Urothelium cell line (cell line): ENCODE data around the gene DIPK1B.

Experiments
- DNase-seq: peaks from one replicate; pipeline ENCODE4 v3.0.0; 2011; ENCODE audit warnings: low spot score, mixed read lengths
- FAIRE-seq: peaks from 2 replicates; lab custom pipeline; 2011; peaks lifted over from hg19 to GRCh38; lab: Jason Lieb, UNC

The DIPK1B gene

GRCh38 chr9:136718345-136719194 is 6.2 kb downstream of the DIPK1B start:
- DNase-seq (no peak), FAIRE-seq (no peak)

DNA sequence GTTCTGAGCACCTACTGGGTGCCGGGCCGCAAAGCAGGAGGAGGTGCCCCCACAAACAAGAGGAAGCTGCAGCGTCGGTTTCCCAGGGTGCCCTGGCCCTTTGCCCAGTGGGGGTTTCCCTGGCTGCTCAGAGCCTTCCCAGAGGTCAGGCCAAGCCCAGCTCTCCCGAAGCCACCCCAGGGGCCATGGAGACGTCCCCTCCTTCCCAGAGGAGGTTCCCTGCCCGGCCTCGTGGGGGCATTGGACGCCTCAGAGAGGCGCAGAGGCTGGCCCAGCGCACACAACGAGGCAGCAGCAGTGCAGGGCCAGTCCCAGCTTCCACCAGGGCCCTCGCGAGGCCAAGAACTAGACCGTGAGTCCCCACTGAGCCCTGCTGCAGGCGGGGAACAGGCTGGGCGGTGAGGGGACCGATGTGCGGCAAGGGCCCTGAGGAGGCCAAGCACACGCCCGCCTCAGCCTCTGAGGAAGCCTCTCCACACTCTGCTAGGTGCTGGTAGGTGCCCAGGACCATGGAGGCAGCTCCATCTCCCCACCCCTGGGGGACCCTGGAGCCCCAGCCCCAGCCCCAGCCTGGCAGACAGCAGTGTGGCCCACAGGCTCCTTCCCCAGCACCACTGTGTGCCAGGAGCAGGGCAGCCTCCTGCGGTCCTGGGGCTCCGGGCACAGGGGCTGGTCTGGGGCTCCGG is 7.0 kb downstream of the DIPK1B start:
- DNase-seq = no peak
- FAIRE-seq = no peak

GRCh38 chr9:136720251-136720897 is 8.0 kb downstream of the DIPK1B start:
- DNase-seq = no peak
- FAIRE-seq = no peak

DNA sequence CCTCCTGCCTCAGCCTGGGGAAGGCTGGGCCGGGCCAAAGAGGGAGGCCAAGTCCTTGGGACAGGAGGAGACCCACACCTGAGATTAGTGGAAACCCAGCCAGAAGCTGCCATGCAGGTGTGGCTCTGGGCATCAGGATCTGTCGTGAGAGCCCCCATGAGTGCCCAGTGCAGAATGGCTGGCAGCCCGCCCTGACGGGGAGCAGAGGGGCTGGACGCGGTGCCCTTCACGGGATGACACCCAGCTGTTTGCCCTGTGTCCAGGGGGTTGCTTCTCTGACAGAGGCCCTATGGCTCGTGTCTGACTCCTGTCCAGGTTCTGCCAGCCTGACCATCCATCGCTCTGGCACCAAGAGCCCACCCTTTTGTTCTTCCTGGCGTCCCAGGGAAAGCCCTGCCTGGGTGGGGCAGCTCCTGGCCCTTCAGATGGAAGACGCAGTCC is 8.5 kb downstream of the DIPK1B start:
- FAIRE-seq (no peak), DNase-seq (no peak)

GRCh38 chr9:136721339-136722092 is 9.1 kb downstream of the DIPK1B start:
- FAIRE-seq = no peak
- DNase-seq = no peak

GRCh38 chr9:136722093-136722968 is 10.0 kb downstream of the DIPK1B start:
- DNase-seq (no peak), FAIRE-seq (no peak)

DNA sequence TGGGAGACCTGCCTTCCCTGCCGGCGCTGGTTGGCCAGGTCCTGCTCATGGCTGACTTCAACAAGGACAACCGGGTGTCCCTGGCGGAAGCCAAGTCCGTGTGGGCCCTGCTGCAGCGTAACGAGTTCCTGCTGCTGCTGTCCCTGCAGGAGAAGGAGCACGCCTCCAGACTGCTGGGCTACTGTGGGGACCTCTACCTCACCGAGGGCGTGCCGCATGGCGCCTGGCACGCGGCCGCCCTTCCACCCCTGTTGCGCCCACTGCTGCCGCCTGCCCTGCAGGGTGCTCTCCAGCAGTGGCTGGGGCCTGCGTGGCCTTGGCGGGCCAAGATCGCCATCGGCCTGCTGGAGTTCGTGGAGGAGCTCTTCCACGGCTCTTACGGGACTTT is 10.6 kb downstream of the DIPK1B start:
- no peak for DNase-seq
- no peak for FAIRE-seq

DNA sequence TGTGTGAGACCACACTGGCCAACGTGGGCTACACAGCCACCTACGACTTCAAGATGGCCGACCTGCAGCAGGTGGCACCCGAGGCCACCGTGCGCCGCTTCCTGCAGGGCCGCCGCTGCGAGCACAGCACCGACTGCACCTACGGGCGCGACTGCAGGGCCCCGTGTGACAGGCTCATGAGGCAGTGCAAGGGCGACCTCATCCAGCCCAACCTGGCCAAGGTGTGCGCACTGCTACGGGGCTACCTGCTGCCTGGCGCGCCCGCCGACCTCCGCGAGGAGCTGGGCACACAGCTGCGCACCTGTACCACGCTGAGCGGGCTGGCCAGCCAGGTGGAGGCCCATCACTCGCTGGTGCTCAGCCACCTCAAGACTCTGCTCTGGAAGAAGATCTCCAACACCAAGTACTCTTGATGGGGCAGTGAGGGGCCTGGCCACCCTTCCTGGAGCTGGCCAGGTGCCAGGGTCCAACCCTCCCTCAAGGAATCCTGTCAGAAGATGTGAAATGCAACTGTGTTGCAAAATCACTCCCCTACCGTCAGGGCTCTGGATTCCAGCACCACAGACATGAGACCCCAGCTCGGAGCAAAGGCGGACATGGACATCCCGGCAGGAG is 11.1 kb downstream of the DIPK1B start:
- DNase-seq (no peak), FAIRE-seq (no peak)

DNA sequence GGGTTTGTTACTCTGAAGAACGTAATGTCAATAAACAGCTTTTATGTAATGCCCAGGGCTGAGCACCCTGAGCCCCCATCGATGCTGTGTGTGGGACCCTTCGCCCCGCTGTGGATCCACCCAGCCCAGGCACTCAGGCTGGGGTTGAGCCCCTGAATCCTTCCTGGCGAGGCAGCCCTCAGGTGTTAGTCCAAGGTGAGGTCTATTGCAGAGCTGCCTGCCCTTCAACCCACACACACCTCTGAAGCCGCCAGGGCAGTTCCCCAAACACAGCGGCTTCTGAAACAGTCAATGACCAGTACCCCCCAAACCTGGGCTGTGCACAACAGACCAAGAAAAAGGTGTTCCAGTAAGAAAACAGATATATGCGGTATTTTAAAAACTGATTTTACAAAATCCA is 11.6 kb downstream of the DIPK1B start:
- FAIRE-seq (no peak), DNase-seq (no peak)

GRCh38 chr9:136724772-136725171 is 12.4 kb downstream of the DIPK1B start:
- FAIRE-seq (no peak), DNase-seq (no peak)

DNA sequence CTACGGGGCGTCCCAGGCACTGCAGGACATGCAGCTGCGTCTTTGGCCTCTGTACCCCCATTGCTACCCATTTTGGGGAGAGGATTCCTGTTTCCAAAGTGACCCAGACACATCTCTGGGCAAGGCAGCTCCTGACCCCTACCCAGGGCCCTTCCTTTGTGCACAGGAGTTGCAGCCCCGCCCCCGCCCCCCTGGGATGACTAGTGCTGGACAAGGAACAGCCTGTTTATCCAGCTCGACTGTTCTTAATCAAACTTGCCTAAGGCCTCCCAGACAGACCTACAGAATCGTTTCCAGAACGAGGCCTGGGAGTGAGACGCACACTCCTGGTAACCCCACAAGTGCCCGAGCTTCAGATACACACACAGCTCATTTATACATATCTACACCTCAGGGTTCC is 13.2 kb downstream of the DIPK1B start:
- DNase-seq (peak; percentile 54), FAIRE-seq (no peak)

GRCh38 chr9:136726118-136726517 is 13.7 kb downstream of the DIPK1B start:
- no peak for FAIRE-seq
- DNase-seq = no peak

DNA sequence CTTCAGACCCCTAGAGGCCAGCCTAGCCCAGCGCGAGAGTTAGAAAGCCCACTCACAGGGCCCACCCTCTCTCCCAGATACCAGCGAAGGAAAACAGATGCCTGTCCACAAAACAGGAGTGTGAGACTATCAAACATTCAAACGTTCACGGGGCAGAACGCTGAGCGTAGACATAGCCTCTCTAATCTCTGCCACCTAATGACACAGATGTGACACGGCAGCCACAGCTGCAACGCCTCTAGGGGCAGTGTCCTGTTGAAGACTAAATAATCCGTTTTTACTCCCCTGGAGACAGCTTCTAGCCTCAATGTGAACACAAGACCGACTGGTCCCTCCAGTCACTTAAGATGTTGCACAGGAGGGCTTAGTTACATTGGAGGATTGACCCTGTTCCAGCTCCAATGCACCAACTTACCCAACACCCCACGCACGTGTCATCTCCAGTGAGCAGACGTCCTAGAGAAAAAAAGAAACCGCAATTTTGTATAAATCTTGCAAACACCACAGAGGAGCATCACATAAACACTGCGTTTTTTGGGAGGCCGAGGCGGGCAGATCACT is 14.3 kb downstream of the DIPK1B start:
- DNase-seq (no peak), FAIRE-seq (no peak)

- no peak for FAIRE-seq
Observed at GRCh38 chr9:136728080-136728547, 15.7 kb downstream of the DIPK1B start.

DNA sequence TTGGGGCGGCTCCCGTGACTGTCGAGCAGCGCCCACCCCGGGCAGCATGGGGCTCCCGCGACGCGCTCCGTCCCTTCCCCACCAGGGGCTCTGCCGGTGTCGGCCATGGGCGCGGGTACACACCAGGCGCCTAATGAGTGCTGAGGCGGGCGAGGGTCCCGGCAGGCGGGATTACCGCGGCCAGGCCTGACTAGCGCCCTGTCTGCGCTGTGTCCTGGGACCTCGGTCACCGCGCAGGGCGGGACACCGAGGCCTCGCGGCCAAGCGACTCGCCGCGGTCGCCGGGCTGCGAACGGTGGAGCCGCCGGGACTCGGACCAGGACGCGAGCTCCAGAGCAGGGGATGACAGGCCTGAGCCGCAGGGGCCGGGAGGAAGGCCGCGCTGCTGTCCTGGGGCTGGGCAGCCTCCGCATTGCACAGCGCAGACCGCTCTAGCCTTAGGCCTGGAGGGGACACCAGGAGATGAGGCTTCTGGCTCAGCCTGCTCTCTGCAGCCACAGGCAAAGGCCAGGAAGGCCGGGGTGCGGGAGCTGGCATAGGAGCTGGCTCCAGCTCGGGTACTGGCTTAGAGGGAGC is 16.3 kb downstream of the DIPK1B start:
- peak; percentile 51 for DNase-seq
- no peak for FAIRE-seq

More at GRCh38 chr9:136728080-136728547, 15.7 kb downstream of the DIPK1B start:
- DNase-seq = peak; percentile 92

DNA sequence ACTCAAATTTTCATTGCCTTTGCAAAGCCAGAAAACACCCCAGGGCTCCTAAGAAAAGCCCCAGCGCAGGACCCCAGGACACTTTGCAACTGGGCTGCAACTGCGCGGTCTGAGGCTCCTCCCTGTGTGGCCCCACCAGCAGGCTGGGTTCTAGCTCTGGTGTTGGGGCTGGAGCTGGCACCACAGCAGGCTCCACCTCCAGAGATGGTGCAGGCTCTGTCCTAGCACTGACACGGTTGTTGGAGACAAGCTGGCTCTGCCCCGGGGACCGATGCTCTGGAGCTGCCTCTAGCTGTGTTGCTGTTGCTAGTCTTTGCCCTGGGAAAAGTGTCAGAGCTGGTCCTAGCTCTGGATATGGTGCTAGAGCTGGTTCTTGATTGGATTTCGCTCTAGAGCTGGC is 16.8 kb downstream of the DIPK1B start:
- DNase-seq = no peak
- no peak for FAIRE-seq

DNA sequence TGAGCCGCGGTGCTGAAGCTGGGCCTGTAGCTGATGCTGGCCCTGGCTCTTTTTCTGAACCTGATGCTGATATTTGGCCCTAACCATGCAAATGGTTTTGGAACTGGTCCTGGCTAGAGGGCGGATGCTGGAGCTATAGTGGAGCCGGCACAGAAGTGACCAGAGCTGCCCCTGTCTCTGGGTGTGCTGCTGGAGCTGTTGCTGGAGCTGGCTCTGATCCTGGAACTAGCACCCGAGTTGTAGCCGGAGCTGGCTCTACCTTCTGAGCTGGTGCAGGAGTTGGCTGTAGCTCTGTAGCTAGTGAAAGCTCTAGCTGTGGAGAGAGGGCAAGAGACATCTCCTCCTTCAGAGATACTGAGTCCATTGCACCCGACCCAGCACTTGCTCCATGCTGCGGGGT is 17.6 kb downstream of the DIPK1B start:
- FAIRE-seq (no peak), DNase-seq (no peak)

DNA sequence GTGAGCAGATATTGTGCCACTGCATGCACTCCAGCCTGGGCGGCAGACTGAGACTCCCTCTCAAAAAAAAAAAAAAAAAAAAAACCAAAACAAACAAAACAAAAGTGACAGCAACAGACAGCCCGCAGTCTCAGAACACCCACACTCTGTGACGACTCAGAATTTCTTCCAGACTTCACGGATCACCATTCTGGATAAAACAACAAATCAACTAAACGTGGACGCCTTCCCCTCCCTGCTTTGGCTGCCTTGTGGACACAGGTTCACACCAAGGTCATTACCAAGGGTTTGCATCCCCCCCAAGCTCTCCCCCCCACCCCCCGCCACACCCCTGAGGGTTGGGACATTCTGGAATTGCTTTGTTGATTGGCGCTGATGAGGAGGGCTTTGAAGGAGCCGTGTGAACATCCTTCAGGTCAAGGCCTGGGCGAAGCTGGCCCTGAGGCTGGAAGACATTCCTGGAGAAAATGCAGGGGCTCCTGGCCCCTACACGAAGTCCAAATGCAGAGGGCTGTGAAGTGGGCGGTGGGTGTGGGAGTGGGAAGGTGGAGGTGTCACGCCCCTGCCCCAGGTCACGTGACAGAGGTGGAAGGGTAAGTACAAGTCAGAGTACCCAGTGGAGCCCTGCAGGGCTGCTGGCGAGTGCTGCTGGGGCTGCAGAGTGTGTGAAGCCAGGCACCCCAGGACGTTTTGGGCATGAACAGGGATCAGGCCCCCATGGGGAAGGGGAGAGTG is 20.2 kb downstream of the DIPK1B start:
- FAIRE-seq (no peak), DNase-seq (no peak)
